Measurements from ENCODE around the gene COL25A1.
"Not testable (repeated sequence)": the region's sequence is repeated elsewhere in the genome, so short reads cannot be mapped to it uniquely, and the experiment has no call there.

The COL25A1 gene

DNA sequence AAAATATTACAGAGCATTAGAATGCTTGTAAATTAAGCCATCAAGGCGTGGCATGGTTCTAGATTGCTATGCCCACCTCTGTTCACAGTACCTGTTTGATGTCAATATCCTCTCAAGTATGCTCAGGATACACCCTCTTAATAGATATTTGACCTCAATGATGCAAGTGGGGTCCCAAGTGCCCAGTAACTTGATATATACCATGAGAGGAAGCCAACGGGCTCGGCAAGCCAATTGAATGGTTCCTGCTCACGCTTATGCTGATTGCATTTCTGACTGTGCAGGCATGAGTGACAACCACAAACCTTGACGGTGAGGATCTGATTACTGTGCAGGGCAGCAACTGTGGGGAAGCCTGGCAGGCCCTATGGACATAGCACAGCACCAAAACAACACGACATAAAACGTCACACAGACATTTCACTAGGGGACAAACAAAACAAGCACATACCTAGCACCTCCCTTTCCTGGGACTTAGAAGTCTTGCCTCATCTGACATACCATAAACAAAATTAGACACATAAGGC, 360.5 kb downstream of the COL25A1 start:
- DNase-seq = no peak

DNA sequence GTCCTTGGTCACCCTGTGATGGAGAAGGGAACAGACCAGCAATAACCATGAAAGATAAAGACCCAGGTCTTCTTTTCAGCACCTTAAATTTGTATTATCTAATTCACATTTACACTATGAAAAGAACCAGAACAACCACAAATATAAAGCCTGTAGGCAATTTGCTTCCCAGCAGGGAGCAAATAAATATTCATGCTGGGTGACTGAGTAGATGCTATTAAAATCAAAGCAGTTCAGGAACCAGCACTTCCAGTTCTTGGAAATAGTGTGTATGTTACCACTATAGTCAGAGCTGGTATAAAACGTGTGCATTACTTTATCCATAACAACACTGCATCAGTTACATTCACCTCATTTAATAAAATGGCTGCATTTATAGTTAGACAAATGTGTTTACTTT, 361.8 kb downstream of the COL25A1 start:
- DNase-seq = no peak

DNA sequence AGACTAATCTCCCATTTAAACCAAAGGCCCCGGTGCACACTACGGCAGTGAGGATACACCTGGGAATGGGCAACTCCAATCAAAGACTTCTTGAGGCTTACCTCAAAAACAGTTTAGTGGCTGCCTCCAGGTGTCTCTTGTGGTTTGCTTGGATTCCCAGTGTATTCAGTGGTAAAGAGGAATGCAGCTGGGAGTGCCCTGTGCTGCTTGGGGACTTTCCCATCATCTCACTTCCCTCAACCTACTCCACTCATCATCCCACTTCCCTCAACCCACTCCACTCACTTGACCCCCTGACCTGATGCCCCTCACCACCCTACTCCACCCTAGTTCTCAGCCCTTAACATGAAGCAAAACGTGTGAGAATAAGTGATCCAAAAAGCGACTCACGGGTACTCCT, 362.3 kb downstream of the COL25A1 start:
- DNase-seq = peak; percentile 6

DNA sequence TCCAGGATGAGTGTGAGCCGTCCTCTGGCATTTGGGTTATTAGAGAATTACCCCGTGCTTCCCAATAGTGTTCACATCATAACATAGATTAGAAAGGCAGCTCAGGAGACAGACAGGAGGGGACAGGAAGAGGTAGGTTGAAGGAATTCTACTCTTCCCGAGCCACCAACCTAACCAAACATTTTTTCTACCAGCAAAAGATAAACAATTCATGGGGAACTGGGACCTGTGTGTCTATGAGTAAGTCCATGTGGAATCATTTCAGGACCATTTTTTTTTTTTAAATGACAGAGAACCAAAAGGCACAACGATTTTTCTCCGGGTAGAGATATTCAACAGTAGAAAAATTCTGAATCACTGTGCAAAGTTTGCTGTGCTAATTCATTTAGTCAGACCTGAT, 365.4 kb downstream of the COL25A1 start:
- DNase-seq = no peak

DNA sequence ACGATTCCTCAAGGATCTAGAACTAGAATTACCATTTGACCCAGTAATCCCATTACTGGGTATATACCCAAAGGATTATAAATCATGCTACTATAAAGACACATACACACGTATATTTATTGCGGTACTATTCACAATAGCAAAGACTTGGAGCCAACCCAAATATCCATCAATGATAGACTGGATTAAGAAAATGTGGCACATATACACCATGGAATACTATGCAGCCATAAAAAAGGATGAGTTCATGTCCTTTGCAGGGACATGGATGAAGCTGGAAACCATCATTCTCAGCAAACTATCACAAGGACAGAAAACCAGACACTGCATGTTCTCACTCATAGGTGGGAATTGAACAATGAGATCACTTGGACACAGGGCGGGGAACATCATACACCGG, 368.5 kb downstream of the COL25A1 start:
- DNase-seq = not testable (repeated sequence)

DNA sequence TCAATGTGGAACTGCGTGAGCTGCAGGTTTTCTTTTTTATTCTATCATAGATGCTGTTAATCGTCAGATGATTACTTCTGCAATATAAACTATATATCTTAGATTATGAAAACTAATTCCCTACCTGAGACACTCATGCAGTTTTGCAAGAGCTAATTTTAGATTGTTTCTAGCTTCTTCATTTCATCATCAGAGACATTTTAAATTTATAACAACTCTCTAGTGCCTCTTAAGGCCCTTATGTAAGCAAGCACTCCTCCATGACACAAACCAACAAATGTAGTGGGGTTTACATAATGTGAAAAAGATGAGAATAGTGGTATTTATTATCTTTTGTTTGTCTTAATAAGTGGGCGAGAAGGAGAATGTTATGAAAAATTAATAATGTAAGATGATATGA, 369.4 kb downstream of the COL25A1 start:
- no peak for DNase-seq

DNA sequence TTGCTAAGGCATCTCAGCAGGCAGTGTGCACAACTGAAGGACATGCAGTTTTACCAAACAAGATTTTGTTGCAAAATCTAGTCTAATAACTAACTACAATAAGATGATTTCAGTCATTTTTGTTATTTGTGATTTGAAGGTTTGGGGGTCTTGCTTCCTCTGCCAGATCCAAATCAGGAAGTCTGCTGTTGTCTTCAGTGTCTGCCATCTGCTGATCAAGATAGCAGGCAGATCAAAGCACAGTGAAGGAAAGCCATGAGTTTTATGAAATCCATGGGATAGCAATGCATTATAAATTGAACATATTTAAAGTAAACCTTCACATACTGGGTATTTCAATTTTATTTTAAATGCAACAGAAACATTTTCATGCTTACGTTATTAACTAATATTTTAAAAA, 370.5 kb downstream of the COL25A1 start:
- DNase-seq = no peak

DNA sequence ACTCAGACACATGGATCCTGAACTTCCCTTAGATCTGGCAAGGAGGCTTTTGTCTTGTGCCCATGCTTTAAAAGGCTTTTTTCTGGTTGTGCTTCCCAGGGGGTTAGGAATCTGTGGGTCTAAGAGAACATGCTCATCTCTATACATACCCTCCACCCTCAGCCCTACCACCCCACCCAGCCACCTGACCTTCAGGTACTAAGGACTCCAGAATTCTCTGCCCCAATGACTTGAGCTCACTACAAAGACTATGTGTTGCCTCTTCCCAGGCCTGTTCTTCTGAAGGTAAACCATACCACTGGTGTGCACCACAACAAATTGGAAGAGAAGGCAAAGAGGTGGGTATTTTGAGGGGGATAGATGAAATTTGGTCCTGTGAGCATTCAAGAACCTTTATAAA, 372.3 kb downstream of the COL25A1 start:
- DNase-seq = no peak

DNA sequence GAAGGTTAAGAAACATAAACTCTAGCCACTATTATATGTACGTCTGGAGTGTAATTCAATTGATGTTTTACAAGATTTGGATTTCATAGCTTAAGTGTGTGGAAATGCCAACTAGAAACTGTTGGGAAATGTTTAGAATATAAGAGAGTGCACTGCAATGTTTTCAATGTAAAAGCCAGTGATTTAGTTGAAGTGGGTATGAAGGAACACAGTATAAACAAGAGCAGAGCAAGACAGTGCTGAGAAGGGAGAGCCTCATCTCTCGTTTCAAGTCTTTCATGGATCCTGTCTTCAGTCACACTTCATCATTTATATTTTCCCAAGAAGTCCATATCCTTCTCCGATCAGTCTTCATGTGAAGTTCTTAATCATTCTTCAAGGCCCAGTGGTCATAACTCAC, 375.7 kb downstream of the COL25A1 start:
- no peak for DNase-seq

DNA sequence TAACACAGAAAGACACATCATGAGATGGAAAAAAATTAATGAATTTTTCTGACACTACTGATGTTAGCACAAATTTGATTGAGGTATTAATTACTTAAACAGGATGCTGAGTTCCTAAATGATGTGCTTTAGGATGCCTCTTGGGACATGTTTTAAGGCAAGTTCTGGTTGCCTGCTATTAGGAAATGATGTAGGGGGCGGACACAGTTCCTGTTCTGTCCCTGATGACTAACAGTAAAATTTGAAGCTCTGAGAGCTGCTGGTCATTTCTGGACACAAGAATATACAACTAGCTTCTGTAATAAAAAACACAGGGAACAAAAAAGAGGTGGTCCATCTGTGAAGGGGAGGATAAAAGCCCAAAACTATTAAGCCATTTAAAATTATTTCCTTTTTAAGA, 376.4 kb downstream of the COL25A1 start:
- no peak for DNase-seq

DNA sequence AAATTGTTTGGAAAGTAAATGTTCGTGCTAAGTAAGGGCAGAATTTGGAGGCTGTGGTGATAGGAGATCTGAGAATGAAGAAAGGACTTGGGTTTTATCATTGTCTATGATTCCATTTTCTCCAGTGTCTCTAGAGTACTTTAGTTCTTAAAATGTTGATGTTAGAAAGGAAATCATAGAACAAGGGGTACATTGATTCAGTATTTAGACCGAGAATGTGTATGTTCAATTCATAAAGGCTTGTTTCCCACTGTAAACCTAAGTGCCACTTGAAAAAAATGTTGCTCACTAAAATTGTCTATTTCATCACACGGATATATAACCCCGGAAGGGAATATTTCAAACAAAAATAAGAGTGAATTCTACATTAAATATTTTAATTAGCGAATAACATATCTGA, 380.3 kb downstream of the COL25A1 start:
- DNase-seq = no peak

DNA sequence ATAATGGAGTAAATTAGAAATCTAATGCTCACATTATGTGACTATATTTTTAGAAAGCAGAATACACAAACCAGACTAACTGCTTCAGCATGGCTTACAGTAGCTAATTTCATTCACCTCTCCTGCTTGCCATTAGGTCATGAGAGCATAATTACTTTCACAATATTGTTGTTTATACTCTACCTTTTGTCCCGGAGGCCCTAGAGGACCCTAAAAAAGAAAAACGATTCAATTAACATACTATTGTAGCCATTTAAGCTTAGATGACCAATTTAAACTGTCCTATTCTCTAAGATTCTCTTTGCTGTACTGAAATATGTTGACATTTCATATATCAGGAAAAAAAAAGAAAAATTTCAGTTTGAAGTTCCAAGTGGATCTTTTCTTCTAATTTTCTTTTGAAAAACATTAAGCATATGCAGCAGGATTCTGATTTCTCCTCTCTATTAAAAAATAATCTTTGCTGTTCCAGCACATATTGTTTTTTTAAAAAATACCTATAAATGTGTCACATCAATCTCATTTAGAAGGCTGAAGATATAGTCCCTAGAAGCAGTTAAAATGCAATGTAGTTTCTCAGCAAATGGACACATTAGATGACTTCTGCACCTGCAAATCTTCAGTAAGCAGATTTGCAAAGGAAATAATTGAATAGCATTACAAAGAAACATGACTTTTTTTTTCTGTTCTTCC, 381.9 kb downstream of the COL25A1 start:
- no peak for DNase-seq

DNA sequence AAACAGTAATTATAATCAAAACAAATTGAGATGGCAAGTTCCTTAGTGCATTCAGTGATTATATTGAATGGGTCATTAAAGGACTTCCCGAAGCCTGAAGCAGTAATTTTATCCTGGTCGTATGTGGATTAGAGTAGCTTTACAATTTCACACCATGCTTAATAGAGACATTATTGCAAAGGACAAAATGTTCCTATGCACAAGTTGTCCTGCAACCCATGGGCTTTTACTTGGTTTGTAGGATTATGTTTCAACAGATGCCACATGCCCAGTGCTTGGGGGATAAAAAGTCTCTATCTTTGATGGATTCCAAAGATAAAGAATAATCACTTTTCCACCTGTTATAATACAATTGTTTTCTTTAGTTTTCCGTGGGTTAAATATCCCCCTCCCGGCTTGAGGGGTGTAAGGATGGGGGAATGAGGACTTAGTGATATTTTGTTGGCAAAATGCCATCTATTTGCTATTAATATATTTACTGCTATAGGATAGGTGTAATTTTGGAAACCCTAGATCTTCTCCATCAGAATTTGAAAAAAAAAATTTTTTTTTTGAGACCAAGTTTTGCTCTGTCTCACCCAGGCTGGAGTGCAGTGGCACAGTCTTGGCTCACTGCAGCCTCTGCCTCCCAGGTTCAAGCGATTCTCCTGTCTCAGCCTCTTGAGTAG, 383.1 kb downstream of the COL25A1 start:
- no peak for DNase-seq

DNA sequence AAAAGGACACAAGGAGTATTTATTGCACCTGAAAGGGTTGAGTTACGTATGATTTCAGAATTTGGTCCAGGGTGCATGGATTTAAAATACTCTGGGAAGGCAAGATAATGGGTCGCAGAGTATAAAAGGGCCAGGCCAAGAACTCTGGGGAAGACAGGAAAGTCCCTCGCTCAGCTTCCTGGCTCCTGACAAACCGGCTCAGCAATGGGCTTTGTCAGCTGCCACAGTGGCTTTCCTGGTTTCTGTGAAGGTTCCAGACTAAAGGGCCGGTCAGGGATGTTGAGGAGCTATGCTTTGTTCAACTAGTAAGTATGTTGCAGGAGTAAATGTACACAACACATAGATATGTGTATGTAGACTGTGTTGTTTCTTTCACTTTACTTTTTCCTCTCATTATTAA, 385.2 kb downstream of the COL25A1 start:
- DNase-seq = no peak

DNA sequence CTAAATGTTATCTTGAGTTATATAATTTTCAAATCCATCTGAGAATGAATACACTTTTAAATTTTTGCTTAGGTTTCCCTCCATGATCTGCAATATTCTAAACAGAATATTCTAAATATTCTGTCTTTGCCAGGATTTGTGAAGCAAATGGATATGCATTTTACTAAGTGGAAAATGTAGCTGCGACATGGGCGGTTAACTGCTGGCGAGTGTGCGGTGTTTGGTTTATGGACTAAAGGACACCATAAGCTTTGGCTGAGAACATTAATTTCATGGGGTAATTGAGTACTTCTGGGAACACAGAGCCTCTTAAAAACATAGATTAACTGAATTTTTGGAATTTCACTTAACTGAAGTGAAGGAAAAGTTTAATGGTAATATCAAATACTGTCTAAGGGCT, 385.8 kb downstream of the COL25A1 start:
- no peak for DNase-seq

DNA sequence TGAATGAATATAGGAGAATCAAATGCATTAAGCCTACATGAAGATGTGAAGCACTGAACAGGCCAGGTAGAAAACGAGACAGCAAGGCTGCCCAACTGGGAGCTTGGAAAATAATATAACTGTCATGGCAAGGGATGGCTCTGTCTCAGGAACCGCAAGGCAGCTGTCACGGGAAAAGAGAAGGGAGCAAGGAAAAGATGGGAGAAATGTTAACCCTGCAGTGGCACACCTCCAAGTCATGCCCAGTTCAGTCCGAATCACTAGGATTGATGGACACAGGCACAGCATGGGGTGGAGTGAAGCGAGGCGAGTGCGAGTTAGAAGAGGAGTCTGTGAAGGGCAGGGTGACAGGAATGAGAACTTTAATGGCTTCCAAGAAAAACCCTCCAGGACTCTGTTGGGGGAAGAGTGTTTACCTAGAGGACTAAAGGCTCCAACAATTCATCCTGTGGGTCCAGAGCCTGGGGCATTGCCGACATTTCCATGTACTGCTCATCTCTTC, 395.5 kb downstream of the COL25A1 start:
- DNase-seq = no peak

DNA sequence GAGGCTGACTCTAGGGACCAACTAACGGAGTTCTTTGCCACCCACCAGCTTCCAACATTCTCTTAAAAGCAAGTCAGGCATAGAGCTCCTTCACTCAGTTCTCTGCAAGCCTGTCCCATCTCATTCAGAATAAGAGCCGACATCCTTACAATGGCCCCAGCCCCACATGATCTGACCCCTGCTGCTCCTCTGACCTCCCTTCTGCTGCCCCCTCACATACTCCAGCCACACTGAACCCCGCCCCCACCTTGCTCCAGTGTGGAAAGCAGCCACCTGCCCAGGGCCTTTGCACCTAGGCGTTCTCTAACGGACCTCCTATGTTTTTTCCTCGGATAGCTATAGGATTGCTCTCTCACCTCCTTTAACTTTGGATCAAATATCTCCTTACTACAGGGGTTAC, 396.5 kb downstream of the COL25A1 start:
- no peak for DNase-seq

DNA sequence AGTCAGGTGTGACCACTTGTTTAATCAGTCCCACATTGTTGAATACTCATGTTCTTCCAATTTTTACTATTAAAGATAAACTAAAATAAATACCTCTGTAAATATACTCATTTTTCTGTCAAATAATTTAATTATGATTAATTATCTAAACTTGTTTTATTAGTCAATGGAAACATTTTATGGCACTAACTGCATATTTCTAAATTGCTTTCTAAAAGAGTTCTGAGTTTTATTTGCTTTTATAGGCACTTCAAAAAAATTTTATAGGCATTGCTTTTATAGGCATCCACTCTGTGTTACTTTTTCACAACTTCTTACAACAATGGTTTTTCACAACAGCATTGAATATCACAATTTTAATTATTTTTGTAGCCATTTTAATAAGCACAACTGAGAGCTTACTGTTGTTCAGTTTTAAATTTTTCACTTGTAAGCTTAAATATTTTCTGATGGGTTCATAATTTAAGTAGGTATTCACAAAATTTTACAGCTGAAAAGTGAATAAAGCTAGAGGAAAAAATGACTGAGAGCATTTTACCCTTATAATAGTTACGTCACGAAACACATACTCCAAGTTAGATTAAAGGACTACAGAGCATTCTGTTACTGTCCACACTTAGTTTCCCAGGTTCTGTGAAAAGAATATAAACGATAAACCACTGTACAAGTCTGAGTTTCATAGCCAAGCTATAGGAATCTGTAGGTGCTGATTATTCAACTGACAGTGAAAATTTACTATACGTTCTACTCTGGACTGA, 398.8 kb downstream of the COL25A1 start:
- no peak for DNase-seq

DNA sequence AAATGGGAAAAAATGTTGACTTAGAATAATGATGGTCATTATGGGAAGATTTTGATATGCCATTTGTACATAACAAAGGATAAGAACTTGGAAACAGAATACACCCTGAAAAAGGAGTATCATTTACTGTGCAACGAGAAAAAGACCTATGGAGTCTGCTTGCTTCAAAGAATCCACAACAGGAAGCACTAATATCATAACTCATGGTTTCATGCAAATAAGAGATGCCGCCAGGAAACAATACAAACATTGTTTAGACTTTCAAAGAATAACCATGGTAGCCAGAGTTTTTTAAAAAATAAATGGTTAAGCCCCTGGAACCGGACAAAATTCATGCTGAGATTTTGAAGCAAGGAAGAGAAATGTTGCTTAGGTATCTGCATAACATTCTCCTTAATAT, 399.7 kb downstream of the COL25A1 start:
- DNase-seq = no peak

DNA sequence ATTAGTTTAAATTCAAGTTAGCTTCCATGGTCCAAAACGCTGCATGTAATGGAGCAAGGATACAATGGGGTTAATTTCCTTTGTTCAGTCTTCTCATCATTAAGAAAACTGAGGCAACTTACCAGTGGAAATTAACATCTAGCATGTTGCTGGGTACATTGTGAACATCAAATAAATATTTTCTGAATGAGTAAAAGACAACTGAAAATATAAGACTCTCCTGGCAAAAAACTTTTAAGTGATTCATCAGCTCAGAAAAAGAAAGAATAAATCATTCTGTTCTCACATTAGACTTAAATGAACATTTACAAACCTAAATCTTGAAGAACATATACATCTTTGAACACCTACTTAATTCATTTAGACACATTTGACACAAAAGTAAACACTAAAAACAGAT, 401.2 kb downstream of the COL25A1 start:
- no peak for DNase-seq

DNA sequence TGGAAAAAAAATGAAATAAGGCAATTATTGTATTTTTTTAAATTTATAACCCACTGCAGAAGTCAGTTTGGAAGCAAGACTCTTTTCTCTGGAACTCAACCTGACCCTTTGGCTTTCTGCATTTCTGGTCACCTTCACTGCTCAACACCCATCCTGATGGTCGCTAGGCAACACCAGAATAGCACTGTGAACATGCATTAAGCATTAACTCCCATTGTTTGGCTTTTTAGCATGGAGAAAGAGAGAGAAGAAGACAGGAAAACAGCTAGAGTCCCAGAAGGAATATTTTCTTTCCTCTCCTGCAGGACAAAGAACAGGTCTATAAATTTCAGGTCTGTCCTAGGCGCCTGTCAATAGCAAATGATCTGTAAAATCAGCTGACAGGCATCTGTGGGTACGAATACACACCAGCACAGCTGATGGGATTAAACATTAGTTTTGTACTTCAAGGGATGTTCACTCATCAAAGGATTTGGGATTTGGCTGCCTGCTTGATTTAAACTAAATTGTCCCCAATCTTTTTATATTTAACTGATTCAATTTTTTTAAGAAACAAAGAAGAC, 402.4 kb downstream of the COL25A1 start:
- no peak for DNase-seq

DNA sequence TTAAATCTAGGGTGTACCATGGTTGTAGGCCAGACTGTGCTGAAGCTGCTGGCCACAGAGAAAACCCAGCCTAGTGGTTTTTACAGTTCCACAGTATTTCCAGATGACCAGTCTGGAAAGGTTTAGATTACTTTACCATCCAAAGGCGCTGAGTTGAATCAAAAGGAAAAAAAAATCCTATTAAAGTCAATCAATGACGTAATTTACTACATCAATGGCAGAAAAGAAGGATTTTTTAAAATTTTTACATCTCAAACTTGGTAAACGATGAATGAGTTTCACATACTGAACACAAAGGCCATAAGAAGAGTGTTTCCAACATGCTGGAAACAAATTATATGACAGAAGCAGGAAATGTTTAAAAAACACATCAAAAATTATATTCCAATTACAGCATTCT, 409.0 kb downstream of the COL25A1 start:
- no peak for DNase-seq

DNA sequence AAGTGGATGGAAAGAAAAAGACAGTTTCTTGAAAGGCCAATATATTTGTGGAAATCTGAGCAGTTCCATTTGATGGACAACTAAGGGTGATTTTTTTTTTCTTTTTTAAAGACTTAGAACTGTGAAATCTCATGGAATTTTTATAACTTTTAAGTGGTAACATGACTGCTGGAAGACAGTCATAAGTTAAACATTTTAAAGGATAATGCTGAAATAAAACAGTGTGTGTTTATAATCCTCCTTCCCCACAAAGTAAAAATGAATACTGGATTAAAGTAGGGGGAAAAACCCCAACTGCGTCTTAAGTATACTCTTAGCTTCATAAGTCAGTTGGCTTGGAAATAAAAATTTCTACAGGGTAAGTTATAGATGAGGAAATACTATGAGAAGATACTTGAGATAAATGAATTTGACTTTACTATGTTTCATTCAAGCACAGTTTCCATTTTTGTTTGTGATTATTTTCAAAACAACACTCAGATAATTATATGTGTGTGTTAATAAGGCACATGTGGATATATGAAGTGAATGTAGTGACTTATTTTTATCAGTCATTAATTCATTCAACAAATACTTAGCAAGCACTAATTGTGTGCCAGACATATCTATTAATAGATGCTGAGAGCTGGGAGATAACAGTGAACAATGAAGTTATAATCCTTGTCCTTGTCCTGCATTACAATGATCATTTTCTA, 410.4 kb downstream of the COL25A1 start:
- DNase-seq = no peak

Measured in RPMI8226 (cell line).